Measurements from ENCODE around the gene CHRNA4.

CHRNA4 gene

GRCh38 chr20:63360850-63361518, at the start of gene CHRNA4:
Gene CHRNA4, minus strand, starts transcription at chr20:63361349. Its CDS starts 184 bp downstream, at chr20:63361165.
- no peak for DNase-seq (ENCODE audit: low read depth in 1 of 2, low spot score in 1 of 2)

DNA sequence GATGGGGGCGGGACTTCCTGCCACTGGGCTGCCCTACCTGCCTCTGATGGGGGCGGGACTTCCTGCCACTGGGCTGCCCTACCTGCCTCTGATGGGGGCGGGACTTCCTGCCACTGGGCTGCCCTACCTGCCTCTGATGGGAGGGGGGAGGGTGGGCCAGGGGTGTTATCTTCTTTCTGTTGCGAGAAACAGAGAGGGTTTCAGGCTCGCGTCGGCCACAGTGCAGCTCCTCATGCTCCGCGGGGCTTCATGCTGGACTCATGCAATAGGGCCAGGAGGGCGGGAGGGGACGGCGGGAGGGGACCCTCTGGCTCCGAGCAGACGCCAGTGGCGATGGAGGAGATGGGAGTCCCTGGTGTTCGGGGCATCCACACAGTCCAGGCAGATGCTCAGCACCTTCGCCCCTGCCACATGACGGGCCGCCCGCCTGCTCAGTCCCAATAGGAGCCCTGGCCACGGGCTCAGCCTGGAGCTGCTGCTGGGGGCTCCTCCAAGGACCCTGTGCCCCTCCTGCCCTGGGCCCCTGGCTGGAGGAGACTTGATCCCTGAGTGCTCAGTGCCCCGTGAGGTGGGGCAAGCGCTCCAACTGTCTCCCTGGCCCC, 48.8 kb upstream of the CHRNA4 start:
- DNase-seq (ENCODE audit: low read depth in 1 of 2, low spot score in 1 of 2) = no peak

GRCh38 chr20:63409066-63409833, 48.1 kb upstream of the CHRNA4 start:
- no peak for DNase-seq (ENCODE audit: low read depth in 1 of 2, low spot score in 1 of 2)

- no peak for DNase-seq (ENCODE audit: low read depth in 1 of 2, low spot score in 1 of 2)
These were observed 47.5 kb upstream of the CHRNA4 start for GRCh38 chr20:63408684-63409046.

- DNase-seq (ENCODE audit: low read depth in 1 of 2, low spot score in 1 of 2) = no peak
These were observed 47.0 kb upstream of the CHRNA4 start for GRCh38 chr20:63407928-63408683.

DNA sequence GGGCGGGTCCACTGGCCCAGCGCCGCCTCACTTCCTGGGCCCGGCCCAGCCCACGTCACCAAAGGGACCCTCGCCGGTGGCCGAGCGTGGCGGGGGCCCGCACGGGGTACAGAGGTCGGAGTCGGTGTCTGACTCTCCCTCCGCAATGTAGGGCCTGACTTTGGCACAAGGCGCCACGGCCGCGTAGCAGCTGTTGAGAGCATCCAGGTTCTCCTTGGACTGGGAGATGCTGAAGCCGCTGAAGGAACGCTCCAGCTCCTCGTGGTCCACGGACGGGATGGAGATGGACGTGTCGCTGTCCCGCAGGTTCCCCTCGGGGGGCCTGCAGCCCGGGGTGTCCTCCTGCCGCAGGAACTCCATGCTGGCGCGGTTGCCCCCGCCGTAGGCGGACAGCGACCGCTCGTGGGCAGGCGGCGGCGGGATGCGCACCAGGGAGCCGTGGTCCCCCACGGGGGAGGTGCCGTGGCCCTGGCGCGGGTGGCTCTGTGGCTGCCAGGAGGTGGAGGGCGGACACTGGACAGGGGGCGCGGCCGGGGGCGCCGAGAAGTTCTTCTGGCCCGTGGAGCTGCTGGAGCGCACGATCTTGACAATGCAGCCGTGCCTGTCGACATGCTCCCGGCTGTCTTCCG, 45.6 kb upstream of the CHRNA4 start:
- DNase-seq (ENCODE audit: low read depth in 1 of 2, low spot score in 1 of 2) = no peak

DNA sequence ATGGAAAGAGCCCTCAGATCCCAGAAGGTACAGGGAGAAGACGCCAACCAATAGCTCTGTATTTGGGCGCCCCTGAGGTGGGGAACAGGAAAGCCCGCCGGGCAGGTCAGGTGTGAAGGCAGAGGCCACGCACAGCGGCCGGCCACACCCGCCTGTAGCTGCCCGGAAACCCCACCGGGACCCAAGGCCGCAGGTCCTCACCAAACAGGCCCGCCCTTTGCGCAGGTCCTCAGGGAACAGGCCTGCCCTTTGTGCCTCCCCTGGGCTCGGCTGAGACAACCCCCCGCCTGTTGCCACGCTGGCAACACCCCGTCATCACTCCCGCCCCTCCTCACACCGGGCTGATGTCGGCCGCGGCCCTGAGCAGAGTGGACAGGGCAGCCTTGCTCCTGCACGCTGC, 44.9 kb upstream of the CHRNA4 start:
- DNase-seq (ENCODE audit: low read depth in 1 of 2, low spot score in 1 of 2) = no peak

- DNase-seq (ENCODE audit: low read depth in 1 of 2, low spot score in 1 of 2) = no peak
These were observed 44.1 kb upstream of the CHRNA4 start for GRCh38 chr20:63405102-63405730.

DNA sequence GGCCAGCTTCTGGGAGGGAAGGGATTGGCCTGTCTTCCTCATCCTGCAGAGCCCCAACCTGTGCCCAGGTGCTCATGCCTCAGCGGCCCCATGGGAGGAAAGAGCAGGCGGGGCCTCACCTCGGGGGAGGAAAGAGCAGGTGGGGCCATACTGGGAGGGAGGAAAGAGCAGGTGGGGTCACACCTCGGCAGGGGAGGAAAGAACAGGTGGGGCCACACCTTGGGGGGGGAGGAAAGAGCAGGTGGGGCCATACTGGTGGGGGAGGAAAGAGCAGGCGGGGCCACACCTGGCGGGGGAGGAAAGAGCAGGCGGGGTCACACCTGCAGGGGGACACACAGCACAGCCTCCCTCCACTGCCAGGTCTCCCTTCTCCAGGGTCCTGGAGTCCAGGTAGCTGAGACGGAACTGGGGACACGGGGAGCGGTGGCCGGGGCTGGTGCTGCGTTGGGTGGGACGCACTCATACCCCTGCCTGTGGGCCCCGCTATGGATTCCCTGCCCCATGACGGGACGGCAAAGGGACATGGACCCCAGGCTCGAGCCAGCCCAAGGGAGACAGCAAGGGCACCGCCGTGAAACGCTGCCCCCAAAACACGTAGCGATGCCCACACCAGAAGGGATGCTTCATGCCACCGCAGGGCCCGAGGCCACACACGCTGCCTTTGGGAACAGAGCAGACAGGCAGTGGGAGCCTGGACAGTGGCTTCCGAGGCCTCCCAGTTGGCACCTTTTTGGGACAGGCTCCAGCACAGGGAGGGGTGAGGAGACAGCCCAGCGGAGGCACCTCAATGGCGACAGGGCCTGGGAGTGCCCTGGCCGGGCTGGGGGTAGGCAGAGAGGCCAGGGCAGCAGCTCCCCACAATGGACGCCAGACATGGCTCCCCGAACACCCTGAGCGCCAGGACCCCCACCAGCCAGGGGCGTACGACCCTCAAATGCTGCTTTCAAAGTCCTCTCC, 43.3 kb upstream of the CHRNA4 start:
- DNase-seq (ENCODE audit: low read depth in 1 of 2, low spot score in 1 of 2) = no peak

GRCh38 chr20:63403403-63404105, 42.4 kb upstream of the CHRNA4 start:
- no peak for DNase-seq (ENCODE audit: low read depth in 1 of 2, low spot score in 1 of 2)

DNA sequence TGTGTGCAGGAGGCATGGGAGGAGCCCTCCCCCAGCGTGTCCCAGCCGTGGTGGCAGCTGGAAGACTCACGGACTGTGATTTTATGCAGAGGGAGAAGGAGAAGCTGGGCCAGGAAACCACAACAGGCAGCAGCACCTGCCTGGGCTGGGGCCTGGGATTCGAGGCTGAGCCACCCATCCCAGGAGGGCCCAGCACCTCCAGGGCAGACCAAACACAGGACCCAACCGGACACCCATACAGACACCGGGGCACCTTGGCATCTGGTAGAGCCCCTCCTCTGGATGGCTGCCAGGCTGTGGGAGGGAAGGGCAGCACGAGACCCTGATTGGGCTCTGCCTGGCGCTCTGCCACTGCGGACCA, 41.7 kb upstream of the CHRNA4 start:
- no peak for DNase-seq (ENCODE audit: low read depth in 1 of 2, low spot score in 1 of 2)

- no peak for DNase-seq (ENCODE audit: low read depth in 1 of 2, low spot score in 1 of 2)
These were observed 41.2 kb upstream of the CHRNA4 start for GRCh38 chr20:63402181-63402859.

GRCh38 chr20:63401384-63402110, 40.4 kb upstream of the CHRNA4 start:
- DNase-seq (ENCODE audit: low read depth in 1 of 2, low spot score in 1 of 2) = no peak

GRCh38 chr20:63400486-63401210, 39.5 kb upstream of the CHRNA4 start:
- no peak for DNase-seq (ENCODE audit: low read depth in 1 of 2, low spot score in 1 of 2)

- no peak for DNase-seq (ENCODE audit: low read depth in 1 of 2, low spot score in 1 of 2)
These were observed 38.6 kb upstream of the CHRNA4 start for GRCh38 chr20:63399596-63400375.

DNA sequence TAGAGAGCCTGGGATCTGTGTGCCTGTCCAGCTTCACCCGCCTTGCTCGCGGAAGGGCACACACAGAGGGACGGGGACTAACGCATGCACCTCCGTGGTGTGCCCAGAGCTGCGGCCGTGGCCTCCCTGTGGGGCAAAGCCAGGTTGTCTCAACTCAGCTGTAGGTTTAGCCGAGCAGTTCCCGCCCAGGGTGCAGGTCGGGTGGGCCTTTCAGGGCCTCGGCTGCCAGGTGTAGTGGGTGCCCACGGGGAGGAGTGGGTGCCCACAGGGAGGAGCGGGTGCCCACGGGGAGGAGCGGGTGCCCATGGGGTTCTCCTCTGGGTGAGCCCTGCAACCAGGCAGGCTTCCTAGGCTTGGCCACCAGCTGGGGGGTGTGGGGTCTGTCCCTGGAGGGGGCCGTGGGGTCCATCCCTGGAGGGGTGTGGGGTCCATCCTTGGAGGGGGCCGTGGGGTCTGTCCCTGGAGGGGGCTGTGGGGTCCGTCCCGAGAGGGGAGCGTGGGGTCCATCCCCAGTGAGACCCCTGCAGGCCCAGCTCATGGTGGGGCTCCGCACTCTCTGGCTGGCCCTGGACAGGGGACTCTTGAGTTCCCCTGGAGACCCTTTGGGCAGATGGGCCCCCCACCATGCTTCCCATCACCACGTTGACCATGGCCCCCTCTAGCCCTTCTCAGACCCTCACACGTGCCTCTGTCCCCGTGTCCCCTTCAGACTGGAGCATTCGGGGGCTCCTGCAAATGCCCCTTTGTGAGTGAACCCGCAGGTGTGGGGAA, 37.8 kb upstream of the CHRNA4 start:
- no peak for DNase-seq (ENCODE audit: low read depth in 1 of 2, low spot score in 1 of 2)
